ENCODE measurements around the gene RAPGEF4. TPM values are rescaled to one million over a fixed set of nuclear protein-coding genes. Genes with fewer than 3 reads are reported as not detected.
"Not testable (repeated sequence)": the region's sequence is repeated elsewhere in the genome, so short reads cannot be mapped to it uniquely, and the experiment has no call there.

RAPGEF4 gene
- polyA plus RNA-seq, 4 donors, result 5.8 to 13.0 (median 9.6) TPM

DNA sequence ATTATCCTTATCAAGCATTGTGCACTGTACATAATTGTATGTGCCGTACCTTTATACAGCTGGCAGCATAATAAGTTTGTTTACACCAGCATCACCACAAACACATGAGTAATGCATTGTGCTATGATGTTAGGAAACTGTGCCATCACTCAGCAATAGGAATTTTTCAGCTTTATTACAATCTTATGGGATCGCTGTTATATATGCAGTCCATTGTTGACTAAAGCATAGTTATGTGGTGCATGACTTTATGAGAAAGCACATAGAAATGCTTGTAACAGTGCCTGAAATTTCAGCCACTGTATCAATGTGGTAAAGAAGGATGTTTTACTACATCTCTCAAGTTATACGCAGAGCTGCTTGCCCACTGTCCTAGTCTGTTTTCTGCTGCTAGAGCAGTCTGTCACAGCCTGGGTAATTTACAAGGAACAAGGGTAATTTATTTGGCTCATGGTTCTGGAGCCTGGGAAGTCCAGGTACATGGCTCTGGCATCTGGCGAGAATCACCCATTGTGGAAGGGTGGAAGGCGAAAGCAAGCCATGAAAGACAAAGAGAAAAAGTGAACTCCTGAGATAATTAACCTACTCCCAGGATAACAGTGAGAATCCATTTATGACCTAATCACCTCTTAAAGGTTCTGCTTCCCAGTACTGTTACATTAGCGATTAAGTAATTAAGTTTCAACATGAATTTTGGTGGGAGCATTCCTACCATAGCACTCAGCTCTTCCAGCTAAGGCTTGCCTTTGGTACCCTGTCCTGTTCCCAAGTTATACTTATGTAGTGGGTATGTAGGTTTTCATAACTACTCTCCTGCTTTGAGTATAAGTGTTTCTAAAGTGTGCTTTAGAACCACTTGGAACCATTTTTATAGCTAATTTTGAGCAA, 344.6 kb downstream of the RAPGEF4 start:
- DNase-seq (ENCODE audit: low read depth in 4 of 4, low spot score in 3 of 4), result no peak

DNA sequence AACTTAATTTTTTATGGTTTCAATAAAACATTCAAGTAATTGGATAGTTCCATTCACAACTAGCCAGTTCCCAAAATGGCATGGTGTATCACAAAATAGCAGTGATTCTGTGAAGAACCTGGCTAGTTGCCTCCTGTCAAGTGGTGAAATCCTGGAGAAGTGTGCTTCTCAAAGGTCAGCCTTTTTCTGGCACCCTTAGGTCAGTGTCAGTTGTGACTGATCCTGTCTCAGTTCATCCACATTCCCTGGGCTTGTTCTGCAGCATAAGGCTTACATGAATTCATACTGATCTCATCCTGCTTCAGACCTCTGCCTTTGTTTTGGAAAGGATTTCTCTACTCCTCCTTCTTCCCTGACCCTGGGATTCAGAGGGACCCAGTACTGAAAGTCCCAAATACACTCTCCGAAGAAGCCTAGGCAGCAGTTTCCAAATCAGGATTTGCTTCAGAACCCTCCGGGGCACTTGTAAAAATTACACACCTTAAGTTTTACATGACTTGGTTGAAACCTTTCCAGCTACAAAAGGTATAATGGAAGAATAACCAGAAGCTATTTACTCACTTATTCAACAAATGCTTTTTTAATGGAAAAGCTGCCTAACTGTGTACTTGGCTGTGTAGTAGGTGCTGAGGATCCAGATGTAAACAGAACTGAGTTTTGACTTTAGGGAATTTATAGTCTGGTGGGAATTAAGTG, 351.0 kb downstream of the RAPGEF4 start:
- DNase-seq (ENCODE audit: low read depth in 4 of 4, low spot score in 3 of 4), result no peak

DNA sequence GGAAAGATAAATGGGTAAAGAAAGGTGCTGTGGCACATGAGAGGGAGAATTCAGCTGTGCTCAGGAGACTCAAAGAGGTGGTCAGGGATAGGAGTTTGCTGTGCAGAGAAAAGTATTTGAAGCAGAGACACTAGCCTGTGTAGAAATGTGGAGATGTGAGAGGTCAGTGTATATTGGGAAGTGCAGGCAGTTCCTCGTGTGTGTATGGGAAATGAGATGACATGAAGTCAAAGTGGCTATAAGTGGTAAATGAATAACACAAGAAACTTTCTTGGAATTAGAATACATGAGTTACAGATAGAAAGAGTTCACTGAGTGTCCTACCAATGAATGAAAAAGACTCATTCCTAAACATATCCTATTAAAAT, 351.6 kb downstream of the RAPGEF4 start:
- no peak for DNase-seq (ENCODE audit: low read depth in 4 of 4, low spot score in 3 of 4)

DNA sequence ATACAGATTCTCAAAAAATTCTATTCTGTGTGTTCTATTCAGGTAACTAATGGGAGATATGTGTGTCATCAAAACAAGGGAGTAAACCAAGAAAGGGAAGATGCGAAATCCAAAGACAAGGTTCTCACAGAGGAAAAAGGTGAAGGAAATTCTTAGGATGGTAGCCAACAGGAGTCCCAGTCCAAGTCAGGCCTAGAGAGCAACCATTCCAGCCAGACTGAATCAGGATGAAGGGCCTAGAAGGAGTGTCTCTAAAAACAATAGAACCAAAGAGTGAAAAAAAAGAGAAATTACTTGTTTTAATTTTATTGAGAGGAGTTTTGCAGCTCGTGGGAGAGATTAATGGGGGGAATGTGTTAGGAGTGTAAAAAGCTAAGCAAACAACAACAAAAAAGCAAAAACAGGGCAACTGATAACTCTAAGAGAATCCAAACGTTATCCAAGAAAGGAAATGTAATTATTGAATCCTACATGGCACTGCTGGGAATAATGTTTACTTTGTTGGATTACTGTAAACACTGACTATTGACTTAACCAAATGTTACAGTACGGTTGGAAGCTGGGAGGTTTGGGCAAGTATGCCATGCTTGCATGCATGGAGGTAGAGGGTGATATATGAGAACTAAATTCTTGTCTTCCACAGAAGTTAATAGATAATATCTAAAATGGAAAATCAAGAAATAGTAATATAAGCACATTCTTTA, 352.3 kb downstream of the RAPGEF4 start:
- no peak for DNase-seq (ENCODE audit: low read depth in 4 of 4, low spot score in 3 of 4)

DNA sequence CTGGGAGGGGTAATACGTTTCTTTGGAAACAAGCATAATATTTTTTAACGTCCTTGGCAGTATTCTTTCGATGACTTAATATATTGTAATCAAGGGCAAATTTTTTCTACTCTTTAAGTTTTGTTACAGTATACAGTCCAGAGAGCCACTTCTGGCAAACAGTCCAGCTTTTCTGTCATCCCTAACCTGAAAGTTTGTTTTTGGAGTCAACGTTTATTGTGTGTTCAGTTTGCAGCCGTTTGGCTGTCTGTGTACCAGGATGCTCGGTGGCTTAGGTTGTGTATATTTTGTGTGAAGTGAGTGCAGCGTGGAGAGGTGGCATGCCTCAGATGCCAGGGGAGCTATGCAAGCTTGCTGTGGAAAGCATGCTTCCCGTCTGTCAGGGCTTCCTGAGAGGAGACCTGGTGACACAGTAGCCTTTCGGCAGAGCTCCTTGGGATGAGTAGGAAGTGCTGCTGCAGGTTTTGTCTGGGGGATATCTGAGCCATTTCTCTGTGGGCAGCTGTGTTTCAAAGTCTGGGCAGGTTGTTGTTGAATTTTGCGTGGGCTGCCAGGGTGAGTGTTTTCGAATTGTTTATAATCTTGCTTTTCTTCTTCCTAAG, 354.7 kb downstream of the RAPGEF4 start:
- no peak for DNase-seq (ENCODE audit: low read depth in 4 of 4, low spot score in 3 of 4)

DNA sequence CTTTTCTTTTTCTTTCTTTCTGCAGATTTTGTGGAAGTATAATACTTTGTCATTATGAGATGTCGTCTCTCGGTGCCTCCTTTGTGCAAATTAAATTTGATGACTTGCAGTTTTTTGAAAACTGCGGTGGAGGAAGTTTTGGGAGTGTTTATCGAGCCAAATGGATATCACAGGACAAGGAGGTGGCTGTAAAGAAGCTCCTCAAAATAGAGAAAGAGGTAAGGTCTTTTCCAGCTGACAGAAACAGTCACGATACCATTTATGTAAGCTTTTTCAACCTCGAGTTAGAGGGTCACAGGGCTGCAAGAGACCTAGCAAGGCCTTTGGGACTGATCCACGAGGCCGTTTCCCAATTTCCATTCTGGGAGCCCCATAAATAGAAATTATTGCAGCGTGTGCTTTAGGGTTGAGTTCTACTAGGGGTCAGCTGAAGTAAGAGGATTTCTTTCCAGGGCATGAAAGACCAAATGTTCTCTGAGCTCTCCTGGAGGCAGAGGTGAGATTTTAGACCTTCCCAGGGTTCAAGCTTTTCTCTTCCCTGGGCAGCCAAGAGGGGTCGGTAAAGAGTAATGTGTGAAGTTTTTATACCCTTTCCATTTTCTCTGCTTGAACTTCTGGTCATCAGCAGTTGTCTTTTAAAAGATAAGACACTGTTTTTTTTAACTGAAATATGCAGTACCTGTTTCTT, 355.5 kb downstream of the RAPGEF4 start:
- DNase-seq (ENCODE audit: low read depth in 4 of 4, low spot score in 3 of 4), result no peak

DNA sequence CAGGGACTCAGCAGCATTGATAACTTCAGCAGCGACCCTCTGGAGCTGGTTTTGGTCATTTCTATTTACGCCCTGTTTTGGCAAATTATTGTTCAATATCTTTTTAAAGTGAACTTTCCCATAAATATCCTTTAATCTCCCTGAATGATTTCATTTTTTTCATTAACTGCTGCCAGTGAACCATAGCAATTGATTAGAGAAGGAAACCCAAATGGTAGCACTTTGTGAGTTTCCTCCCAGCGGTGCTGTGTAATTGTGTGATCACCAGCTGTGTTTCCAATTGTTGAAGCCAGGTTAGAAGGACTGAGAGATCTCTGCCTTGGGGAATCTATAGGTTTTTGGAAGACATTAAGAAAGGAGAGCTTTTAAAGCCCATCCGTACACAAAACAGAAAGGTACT, 356.3 kb downstream of the RAPGEF4 start:
- DNase-seq (ENCODE audit: low read depth in 4 of 4, low spot score in 3 of 4), result no peak

DNA sequence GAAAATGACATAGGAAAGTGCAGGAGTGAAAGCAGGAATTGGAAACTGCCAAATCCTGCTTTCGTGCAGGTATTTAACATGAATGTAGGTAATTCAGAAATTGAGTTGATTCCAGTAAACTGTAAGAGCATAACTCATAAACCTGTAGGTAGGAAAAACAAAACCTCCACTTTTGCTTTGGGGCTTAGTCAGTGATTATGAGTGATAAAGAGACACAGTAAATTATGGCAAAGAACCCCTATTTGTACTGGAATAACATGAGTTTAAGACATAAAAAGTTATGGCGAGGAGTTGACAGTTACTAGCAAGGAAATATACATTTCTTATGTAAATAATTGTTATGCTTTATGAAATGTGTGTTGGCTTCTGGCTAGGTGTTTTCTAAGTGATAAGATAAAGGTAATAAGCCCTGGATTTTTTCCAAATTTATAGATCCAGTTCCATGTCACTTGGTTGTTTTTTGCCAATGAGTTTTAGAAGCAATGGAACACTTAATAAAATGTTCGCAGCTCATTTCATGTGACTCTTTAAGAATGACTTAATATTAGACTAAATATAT, 357.3 kb downstream of the RAPGEF4 start:
- no peak for DNase-seq (ENCODE audit: low read depth in 4 of 4, low spot score in 3 of 4)

DNA sequence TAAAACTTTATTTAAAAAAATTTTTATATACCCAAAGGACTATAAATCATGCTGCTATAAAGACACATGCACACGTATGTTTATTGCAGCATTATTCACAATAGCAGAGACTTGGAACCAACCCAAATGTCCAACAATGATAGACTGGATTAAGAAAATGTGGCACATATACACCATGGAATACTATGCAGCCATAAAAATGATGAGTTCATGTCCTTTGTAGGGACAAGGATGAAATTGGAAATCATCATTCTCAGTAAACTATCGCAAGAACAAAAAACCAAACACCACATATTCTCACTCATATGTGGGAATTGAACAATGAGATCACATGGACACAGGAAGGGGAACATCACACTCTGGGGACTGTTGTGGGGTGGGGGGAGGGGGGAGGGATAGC, 358.0 kb downstream of the RAPGEF4 start:
- not testable (repeated sequence) for DNase-seq (ENCODE audit: low read depth in 4 of 4, low spot score in 3 of 4)

DNA sequence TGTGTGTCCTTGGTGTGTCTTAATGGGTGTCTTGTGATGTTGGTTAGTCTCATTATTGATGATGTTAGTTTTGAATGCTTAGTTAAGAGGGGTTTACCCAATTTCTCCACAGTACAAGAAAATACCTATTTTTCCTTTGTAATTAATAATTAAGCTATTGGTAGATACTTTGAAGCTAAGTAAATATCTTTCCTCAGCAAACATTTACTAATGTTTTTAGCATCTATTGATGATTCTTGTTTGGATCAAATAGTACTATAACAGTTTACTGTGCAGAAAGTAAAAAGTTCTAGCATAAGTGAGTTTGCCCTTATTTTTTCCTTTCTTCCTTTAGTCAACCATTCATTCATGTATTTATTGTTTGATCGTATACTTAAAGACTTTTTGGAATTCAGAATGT, 359.1 kb downstream of the RAPGEF4 start:
- DNase-seq (ENCODE audit: low read depth in 4 of 4, low spot score in 3 of 4), result no peak

DNA sequence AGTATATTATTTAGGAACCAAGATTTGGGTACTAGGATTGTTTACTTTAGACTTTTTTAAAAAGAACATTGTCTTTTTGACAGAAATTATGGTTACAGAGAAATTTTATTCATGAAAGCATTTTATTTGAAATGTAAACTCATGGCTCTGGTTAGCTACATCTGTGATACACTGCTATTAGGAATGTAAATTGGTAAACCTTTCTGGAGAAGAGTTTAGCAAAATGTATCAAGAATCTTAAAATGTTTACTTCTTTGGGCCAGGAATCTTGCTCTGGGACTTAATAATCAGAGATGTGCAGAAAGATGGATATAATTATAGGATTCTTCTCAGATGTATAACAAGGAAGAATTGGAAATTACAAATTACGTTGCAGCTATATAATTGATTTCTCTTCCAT, 359.7 kb downstream of the RAPGEF4 start:
- DNase-seq (ENCODE audit: low read depth in 4 of 4, low spot score in 3 of 4), result no peak

DNA sequence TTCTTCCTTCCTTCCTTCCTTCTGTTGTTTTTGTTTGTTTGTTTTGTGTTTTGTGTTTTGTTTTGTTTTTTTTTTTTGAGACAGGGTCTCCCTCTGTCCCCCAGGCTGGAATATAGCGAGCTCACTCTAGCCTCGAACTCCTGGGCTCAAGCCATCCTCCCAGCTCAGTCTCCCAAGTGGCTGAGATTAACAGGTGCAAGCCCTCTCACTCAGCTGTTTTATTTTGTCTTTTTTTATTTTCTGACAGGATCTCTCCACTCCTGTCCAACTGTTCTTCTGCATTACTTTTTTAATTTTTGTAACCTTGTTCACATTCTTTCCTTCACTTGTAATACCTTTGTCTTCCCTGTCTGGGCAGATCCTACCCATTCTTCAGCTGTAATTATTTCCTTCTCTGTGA, 363.6 kb downstream of the RAPGEF4 start:
- no peak for DNase-seq (ENCODE audit: low read depth in 4 of 4, low spot score in 3 of 4)

DNA sequence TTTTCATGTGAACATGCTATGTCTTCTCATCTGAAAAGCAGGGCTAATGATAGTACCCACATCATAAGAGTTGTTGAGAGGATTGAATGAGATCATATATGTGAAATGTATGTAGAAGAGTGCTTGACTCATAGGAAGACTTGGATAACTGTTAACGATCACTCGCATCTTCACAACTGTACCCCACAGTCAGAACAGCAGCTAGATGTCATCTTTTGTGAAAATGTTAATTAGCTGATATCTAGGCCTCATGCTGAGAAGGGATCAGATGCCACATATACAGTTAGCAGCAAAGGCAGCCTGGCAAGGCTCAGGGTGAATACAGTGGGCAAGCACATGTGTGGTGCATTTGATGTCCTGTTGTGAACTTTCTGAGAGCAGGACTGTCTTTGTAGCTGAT, 364.2 kb downstream of the RAPGEF4 start:
- DNase-seq (ENCODE audit: low read depth in 4 of 4, low spot score in 3 of 4), result no peak

DNA sequence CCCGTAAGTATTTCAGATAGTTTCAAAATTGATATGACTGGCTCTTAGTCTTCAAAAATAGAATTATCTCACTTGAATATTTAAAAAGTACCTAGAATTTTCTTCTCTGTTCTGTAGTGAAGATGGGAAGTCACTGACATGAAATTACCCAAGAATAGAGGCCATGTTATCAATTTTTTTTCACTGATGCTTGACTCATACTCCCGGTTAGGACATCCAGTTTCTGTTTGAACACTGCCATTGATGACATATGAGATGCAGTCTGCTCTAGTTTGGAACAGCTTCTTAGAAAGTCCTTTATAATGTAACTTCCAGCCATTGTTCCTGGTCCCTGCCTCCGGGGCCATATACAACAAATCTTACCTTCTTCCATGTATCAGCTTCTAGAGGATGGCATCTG, 366.0 kb downstream of the RAPGEF4 start:
- DNase-seq (ENCODE audit: low read depth in 4 of 4, low spot score in 3 of 4), result no peak

Other genes starting within 250 kb of the RAPGEF4 start
- 10 to 100 TPM in 3 of 4 donors, 1 to 10 TPM in 1; 8.4 to 15.0 (median 11.2) TPM for gene PDK1, start 179.8 kb upstream of the RAPGEF4 start, polyA plus RNA-seq (ENCODE audit: insufficient read length in 4 of 4)